Stimulated activated naive CD8-positive, alpha-beta T cell treated with anti-CD3 and anti-CD28 coated beads, Interleukin-15, amount 100 ng/mL, for 72 hours (primary cell): ENCODE data around the gene ZNF296.
A peak's percentile ranks its signal among the peaks of the same experiment; 100 is the strongest.

ENCODE experiments used
- ATAC-seq: fragments of 150-1000 bp; cut with Tn5 transposase; 2 replicates; pipeline ENCODE4 v1.10.0; 2021; ENCODE audit warnings: mild to moderate bottlenecking, moderate library complexity
- DNase-seq, 2 donors: peaks; one replicate each; pipeline ENCODE4 v3.0.0; 2021 to 2022
- H3K27ac Mint-ChIP-seq, 2 donors: one replicate each; pipeline ENCODE4 v1.8.0; 2022; ENCODE audit warnings: mild to moderate bottlenecking in 2 of 2, mixed read lengths in 2 of 2, moderate library complexity in 2 of 2
- H3K27me3 Mint-ChIP-seq: one replicate; pipeline ENCODE4 v1.8.0; 2022; ENCODE audit warnings: mixed read lengths
- H3K4me1 Mint-ChIP-seq: one replicate; pipeline ENCODE4 v1.8.0; 2022; ENCODE audit warnings: mild to moderate bottlenecking, mixed read lengths
- H3K4me3 Mint-ChIP-seq, 2 donors: one replicate each; pipeline ENCODE4 v1.8.0; 2022; ENCODE audit warnings: mild to moderate bottlenecking in 2 of 2, mixed read lengths in 2 of 2, moderate library complexity in 1 of 2
- H3K9me3 Mint-ChIP-seq, 2 donors: one replicate each; pipeline ENCODE4 v1.8.0; 2022; ENCODE audit warnings: mixed read lengths in 2 of 2

Gene ZNF296

DNA sequence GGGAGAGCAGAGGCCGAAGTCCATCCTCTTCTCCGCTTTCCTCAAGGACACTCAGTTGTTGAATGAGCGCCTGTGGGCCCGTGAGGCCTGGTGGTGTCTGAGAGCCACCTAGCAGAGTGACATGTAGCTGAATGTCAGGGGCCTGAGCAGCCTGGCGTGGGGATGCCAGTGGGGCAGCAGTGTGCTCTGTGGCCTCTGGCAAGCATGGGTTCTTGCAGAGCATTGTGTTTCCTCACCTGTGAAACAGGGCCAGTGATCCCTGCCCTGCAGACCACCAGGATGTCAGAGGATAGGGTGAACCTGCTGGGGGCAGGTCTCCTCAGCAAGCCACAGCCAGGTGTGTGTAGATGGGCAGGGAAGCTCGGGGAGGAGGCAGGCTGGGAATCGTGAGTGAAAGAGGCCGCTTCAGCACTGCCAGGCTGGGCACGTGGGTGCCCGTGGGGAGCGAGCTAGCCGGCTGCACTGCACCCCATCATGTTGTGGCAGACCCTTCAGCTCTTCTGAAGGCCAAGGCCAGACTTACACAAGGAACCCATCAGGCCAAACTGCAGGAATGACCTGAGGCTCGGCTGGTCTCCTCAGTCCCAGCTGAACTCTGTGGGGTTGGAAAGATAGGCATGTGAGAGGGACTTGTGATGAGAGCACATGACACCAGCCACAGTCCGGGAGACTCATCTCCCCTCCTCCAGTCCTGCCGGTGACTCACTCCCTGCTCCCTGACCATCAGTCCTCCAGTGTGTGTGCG is 21.7 kb upstream of the ZNF296 start:
- Mint-ChIP-seq H3K4me3 (peak overlapping the region in 1 of 2 donors; percentile 34), H3K27ac (peak overlapping the region in 1 of 2 donors; percentile 89), H3K4me1 (peaks cover 91% of the 10 kb centered on the region), H3K27me3 (no peaks in the 10 kb centered on the region), H3K9me3 (no peaks in the 10 kb centered on the region)
- no peak for DNase-seq
- ATAC-seq = no peak

DNA sequence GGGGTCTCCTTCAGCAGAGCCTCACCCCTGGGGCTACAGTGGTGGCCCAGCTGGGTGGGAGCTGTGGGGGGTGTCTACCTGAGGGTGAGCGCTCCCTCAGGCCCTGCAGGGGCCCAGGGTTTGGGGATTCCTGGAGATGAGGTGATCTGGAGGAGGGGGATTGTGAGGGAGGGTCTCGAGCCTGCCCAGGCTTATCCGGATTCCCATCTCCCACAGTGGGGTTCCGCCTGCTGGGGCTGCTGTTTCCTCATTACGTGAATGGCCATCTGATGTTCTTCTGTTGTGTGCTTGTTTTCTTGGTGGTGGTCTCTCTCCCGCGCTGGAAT is 21.1 kb upstream of the ZNF296 start:
- no peak for ATAC-seq
- H3K27ac Mint-ChIP-seq = peak overlapping the region; percentile 50 to 89
- peak overlapping the region in 1 of 2 donors; percentile 38 for H3K4me3 Mint-ChIP-seq
- no peak for DNase-seq
- peaks cover 90% of the 10 kb centered on the region for H3K4me1 Mint-ChIP-seq
- no peaks in the 10 kb centered on the region for H3K9me3 Mint-ChIP-seq
- no peaks in the 10 kb centered on the region for H3K27me3 Mint-ChIP-seq

DNA sequence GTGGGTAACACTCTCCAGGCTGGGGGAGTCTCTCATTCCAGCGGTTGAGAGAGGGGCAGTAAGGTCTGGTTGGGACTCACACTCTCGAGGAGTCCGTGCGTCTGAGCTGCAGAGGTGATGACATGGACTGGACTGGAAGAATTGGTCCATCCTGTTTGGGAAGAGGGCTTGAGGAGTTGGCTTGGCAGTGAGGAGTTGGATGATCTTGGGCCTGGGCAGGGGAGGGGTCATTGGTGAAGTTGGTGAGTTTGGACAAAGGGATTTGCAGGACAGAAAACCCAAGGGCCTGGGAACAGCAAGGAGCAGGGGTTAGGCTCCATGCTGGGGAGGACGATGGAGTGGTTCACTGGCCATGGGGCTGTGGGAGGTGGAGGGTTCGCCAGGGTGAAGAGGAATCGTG is 20.4 kb upstream of the ZNF296 start:
- H3K9me3 Mint-ChIP-seq = no peaks in the 10 kb centered on the region
- H3K4me1 Mint-ChIP-seq = peaks cover 90% of the 10 kb centered on the region
- H3K4me3 Mint-ChIP-seq = peak overlapping the region in 1 of 2 donors; percentile 38
- no peaks in the 10 kb centered on the region for H3K27me3 Mint-ChIP-seq
- H3K27ac Mint-ChIP-seq = peak overlapping the region; percentile 57 to 84
- DNase-seq (no peak), ATAC-seq (no peak)

DNA sequence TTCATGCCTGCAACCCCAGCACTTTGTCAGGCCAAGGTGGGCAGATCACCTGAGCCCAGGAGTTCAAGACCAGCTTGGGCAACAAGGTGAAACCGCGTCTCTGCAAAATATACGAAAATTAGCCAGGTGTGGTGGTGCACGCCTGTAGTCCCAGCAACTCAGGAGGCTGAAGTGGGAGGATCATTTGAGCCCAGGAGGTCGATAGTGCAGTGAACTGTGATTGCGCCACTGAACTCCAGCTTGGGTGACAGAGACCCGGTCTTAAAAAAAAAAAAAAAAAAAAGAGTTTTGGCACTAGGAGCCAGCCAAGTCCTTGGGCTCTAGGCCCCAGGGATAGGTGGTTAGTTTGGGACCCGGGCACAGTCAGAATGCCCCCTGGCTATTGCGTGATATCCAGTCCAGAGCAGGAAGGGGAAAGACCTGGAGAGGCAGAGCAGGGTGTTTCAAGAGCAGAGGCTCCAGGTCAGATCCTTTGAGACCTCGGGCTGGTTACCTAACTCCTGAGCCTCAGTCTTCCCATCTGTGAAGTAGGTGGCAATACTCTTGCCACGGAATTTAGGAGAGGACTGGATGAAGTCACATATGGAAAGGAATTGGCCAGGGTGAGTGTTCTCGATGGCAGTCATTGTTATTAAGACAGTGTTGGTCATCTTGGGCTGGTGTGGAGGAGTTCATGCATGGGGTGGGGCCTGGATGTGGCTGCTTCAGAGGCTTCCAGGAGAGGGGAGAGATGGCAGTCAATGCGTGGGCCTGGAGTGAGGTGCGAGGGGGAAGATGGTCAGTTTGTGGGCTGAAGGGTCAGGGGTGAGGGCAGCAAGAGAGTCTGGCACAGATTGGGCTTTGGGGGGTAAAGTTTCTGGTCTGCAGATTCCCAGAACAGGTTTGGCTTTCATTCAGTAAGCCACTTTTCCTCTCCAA is 19.5 kb upstream of the ZNF296 start:
- no peak for ATAC-seq
- no peaks in the 10 kb centered on the region for H3K27me3 Mint-ChIP-seq
- peak overlapping the region in 1 of 2 donors; percentile 4 for H3K4me3 Mint-ChIP-seq
- DNase-seq = no peak
- H3K9me3 Mint-ChIP-seq = no peaks in the 10 kb centered on the region
- H3K27ac Mint-ChIP-seq = peak overlapping the region in 1 of 2 donors; percentile 20
- H3K4me1 Mint-ChIP-seq = peaks cover 93% of the 10 kb centered on the region

DNA sequence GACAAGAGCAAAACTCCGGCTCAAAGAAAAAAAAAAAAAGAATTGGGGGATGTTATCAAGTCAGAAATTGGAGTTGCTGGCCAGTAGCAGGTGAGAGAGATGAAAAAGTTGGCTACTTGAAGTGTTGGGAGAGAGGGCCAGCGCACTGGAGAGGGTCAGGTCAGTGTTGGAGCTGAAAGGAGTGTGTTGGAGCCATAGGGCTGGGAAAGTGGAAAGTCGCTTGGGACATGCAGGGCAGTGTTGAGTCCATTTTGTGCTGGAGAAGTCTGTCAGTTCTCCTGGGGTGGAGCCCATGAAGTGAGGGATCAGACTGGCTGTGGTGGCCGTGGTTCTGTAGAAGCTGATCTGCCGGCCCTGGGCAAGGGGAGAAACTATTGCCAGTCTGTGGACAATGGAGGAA is 18.4 kb upstream of the ZNF296 start:
- ATAC-seq (no peak), DNase-seq (no peak)
- Mint-ChIP-seq H3K9me3 (no peaks in the 10 kb centered on the region), H3K27ac (peak overlapping the region in 1 of 2 donors; percentile 78), H3K4me1 (peaks cover 91% of the 10 kb centered on the region), H3K4me3 (peak overlapping the region; percentile 80 to 90), H3K27me3 (no peaks in the 10 kb centered on the region)

DNA sequence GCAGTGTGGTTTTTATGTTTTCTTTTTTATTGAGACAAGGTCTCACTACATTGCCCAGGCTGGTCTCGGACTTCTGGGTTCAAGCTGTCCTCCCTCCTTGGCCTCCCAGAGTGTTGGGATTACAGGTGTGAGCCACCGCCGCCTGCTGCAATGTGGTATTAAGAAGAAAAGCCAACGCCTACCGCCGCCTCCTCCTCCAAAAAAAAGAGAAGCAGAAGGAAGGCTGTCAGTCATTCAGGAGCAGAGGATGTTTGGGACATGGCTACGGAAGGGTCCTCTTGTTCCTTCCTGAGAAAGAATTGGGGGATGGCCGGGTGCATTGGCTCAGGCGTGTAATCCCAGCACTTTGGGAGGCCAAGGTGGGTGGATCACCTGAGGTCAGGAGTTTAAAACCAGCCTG is 17.9 kb upstream of the ZNF296 start:
- Mint-ChIP-seq H3K27ac (peak overlapping the region in 1 of 2 donors; percentile 80), H3K27me3 (no peaks in the 10 kb centered on the region), H3K4me1 (peaks cover 85% of the 10 kb centered on the region), H3K4me3 (peak overlapping the region; percentile 80 to 90), H3K9me3 (no peaks in the 10 kb centered on the region)
- DNase-seq (no peak), ATAC-seq (no peak)

DNA sequence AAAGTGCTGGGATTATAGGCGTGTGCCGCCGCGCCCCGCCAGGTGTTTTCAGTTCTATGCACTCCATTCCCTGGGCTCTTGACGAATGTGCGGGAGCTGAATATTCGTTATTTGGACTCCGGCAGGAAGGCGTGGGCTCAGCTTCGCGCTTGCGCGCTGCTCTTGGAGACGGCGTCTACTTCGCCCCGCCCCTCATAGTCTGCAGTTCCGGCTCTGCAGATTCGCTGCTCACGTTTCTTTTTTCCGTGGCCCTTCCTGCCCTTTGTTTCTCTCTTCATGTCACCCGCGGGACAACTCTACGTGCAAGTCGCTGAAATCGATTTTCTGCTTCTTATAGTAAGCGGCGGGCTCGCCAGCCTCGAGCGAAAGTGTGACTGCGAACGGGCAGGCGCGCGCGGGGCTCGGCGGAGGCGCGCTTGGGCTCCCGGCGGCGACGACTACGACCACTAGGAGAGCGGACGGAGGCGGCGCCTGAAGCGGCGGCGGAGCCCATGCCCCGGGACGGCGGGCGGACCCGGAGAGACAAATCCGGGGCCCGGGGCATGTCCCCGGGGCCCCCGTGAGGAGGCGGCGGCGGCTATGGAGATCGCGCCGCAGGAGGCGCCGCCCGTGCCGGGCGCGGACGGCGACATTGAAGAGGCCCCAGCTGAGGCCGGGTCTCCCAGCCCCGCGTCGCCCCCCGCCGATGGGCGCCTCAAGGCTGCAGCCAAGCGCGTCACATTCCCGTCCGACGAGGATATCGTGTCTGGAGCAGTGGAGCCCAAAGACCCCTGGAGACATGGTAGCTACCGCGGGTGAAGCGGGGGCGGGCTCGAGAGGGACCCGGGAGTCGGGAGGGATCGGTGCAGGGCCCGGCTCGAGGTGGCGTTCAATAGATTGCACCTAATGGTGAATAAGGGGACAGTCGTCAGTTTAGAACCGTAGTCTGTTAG is 16.7 kb upstream of the ZNF296 start, which contains the start of gene PPP1R37:
TSS of gene PPP1R37 (plus strand) at position 433 of the 932 bp plus-strand sequence. CDS start at position 580, 147 bp downstream.
- Mint-ChIP-seq H3K27ac (peak within 1 kb of the TSS; percentile 98 to 100), H3K27me3 (no peaks in the 10 kb centered on the region), H3K4me1 (peaks cover 79% of the 10 kb centered on the region), H3K9me3 (no peaks in the 10 kb centered on the region), H3K4me3 (peak within 1 kb of the TSS; percentile 80 to 90)
- ATAC-seq = peak; percentile 88
- peak; percentile 87 to 92 for DNase-seq

DNA sequence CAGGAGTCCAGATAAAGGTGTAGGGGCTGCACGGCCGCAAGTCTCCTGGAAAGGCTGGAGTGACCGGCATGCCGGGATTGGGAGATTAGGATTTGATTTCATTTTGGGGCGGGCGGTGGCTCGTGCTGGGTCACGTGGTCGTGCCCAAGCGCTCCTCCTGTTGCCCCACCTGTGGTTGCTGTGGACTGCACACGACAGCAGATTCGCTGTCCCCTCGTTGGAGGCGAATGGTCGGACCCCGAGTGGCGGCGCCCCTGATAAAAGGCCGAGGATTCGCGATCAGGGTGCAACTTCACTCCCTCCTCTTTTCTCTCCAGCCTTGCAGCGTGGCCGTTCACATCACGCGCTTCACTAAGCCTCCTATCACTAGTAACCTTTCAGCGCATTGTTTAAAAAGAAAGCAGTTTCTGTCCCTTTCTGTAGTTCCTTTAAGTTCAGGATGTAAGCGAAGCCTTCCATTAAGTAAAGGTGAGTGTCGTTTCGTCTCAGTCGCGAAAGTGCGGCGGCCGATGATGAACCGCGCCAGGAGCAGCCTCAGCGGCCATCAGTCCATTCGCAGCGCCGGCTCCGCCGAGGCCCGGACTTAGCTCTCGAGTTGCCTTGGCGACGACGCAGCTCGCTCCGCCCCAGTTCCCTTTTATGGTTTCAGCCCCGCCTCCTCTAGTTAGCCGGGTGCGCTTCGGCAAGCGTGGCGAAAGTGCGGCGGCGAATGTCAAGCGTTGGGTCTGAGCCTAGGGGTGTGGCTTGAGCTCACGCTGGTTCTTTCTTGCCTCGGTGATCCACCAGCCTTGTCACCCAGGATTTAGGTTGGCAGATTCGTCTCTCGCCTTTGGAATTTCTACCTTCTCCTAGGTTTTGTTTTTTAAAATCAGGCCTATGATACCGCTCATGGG is 15.0 kb upstream of the ZNF296 start:
- ATAC-seq (peak; percentile 77), DNase-seq (peak; percentile 94 to 95)
- peaks cover 79% of the 10 kb centered on the region for H3K4me1 Mint-ChIP-seq

DNA sequence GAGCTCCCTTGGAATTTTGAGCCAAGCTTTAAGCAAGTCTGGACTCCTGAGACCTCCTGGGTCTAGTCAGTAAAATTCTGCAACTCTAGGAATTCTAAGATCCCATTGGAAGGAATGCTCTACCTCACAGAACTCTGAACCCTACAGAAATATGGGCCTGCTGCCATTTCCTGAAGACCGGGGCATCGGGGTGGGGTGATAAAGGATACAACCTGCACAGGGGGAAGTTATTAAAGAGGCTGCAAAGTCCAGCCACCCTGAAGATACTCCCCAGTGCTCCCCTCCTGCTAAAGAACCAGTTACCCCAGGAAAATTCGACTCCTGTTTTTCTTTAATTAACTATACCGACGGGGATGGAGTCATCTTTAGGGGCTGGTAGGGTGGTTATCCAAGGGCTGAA is 14.3 kb upstream of the ZNF296 start:
- H3K27me3 Mint-ChIP-seq = no peaks in the 10 kb centered on the region
- no peak overlapping the region for H3K4me3 Mint-ChIP-seq
- no peak for ATAC-seq
- H3K9me3 Mint-ChIP-seq = no peaks in the 10 kb centered on the region
- no peak overlapping the region for H3K27ac Mint-ChIP-seq
- no peak for DNase-seq
- H3K4me1 Mint-ChIP-seq = peaks cover 75% of the 10 kb centered on the region

More for the DNA sequence above, 15.0 kb upstream of the ZNF296 start:
- H3K27me3 Mint-ChIP-seq = no peaks in the 10 kb centered on the region
- no peaks in the 10 kb centered on the region for H3K9me3 Mint-ChIP-seq
- peak overlapping the region; percentile 80 to 90 for H3K4me3 Mint-ChIP-seq
- H3K27ac Mint-ChIP-seq = peak overlapping the region; percentile 89 to 100

DNA sequence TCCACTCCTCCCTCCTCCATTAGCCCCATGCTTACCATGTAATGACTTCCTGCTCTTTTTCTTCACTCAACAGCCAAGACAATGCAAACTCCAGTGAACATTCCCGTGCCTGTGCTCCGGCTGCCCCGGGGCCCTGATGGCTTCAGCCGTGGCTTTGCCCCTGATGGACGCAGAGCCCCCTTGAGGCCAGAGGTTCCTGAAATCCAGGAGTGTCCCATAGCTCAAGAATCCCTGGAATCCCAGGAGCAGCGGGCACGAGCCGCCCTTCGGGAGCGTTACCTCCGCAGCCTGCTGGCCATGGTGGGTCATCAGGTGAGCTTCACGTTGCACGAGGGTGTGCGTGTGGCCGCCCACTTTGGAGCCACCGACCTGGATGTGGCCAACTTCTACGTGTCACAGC is 13.8 kb upstream of the ZNF296 start:
- Mint-ChIP-seq H3K4me3 (no peak overlapping the region), H3K4me1 (peaks cover 70% of the 10 kb centered on the region), H3K27ac (no peak overlapping the region), H3K9me3 (no peaks in the 10 kb centered on the region), H3K27me3 (no peaks in the 10 kb centered on the region)
- ATAC-seq (no peak), DNase-seq (no peak)

DNA sequence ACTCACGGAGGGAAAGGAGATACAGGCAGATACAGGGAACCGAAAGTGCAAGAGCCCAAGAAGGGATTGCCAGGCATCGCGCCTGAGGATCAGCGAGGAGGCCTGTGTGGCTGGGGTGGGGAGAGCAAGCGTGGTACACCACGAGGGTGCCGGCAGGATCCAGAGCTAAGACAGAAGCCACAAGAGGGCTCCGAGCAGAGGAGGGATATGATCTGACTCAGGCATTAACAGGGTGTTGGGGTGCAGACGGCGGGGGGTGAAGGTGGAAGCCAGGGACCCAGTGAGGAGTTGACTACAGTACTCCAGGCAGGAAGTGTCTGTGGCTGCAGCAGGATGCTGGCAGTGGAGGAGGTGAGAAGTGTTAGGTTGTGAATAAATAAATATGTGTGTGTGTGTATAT is 11.3 kb upstream of the ZNF296 start:
- H3K27ac Mint-ChIP-seq = peak overlapping the region; percentile 90
- peak; percentile 22 to 54 for DNase-seq
- ATAC-seq = peak; percentile 74
- no peaks in the 10 kb centered on the region for H3K9me3 Mint-ChIP-seq
- peak overlapping the region; percentile 58 to 69 for H3K4me3 Mint-ChIP-seq
- H3K4me1 Mint-ChIP-seq = peaks cover 50% of the 10 kb centered on the region
- no peaks in the 10 kb centered on the region for H3K27me3 Mint-ChIP-seq

DNA sequence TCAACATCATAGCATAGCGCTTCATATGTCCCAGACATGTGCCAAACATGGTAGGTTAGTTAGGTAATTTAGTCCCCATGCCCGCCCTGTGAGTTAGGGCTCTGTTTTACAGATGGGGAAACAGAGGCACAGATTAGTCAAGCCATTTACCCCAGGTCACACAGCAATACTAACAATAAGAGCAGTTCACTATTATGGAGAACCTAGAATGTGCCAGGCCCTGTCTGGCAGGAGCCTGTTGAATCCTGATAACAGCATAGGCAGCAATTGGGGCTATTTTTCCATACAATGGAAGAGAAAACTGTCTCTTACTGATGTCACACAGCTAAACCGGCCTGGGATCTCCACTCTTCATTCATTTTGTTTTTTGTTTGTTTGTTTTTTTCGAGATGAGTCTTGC is 10.2 kb upstream of the ZNF296 start:
- DNase-seq (no peak), ATAC-seq (no peak)
- peak overlapping the region in 1 of 2 donors; percentile 14 for H3K27ac Mint-ChIP-seq
- H3K4me1 Mint-ChIP-seq = peaks cover 50% of the 10 kb centered on the region
- H3K9me3 Mint-ChIP-seq = no peaks in the 10 kb centered on the region
- H3K4me3 Mint-ChIP-seq = no peak overlapping the region
- no peaks in the 10 kb centered on the region for H3K27me3 Mint-ChIP-seq

DNA sequence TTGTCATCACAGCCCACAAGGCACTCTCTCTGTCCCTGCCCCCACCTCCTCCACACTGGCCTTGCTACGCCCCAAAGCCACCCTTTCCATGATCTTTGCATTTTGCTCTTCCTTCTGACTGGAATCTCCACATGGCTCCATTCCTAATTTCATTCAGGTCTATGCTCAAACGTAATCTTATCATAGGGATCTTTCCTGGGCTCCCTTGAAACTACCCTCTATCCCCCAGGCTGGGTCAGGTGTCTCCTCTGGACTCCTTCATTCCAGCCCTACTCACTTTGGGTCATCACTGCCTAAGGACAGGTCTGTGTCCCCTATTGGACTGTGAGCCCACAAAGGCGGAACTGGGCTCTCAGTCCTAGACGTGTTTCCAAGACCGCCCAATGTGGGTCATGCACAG is 5.9 kb upstream of the ZNF296 start:
- ATAC-seq (no peak), DNase-seq (no peak)
- no peaks in the 10 kb centered on the region for H3K27me3 Mint-ChIP-seq
- peaks cover 61% of the 10 kb centered on the region for H3K4me1 Mint-ChIP-seq
- peak overlapping the region in 1 of 2 donors; percentile 52 for H3K4me3 Mint-ChIP-seq
- H3K9me3 Mint-ChIP-seq = no peaks in the 10 kb centered on the region
- no peak overlapping the region for H3K27ac Mint-ChIP-seq

DNA sequence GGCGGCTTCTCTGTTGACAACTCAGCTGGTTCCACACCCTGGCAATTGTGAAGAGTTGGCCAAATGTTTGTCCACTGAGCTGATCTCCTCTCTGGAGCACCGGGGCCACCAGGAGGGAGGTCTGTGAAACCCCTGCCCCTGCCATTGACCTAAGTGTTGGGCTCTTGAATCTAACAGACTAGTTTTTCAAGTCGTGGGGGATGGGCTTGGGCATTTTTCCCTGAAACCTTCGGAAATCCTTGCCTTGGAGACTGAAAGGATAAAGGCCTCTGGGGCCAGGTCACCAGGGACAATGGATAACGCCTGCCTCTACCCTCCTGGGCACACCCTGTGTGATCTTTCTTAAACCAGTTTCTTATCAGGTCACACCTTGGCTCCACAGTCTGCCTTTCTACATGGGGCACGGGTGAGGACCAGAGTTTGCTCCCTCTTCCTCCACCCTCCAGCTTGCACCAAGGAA is 3.7 kb upstream of the ZNF296 start:
- Mint-ChIP-seq H3K9me3 (no peaks in the 10 kb centered on the region), H3K4me3 (peak overlapping the region; percentile 92 to 93), H3K4me1 (peaks cover 65% of the 10 kb centered on the region), H3K27ac (peak overlapping the region; percentile 97), H3K27me3 (no peaks in the 10 kb centered on the region)
- no peak for DNase-seq
- ATAC-seq = no peak
